ENCODE data around the gene PDZD2.

The PDZD2 gene

DNA sequence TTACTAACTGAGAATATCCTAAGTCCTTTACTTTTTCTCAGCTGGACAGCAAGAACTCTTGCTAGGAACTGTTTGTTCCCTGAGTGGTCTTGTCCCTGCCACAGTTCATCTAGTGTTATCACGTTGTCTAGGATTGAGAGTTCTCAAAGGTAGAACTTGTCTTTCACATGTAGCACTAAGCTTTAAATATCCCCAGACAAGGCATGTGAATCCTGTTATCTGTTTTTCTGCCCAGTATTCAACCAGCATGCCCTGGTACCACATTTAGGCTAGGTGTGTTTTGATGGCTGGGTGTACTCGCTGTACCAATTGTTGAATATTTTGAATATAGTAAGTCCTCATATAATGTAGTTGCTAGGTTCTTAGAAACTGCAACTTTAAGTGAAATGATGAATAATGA, 27.9 kb upstream of the PDZD2 start:
- DNase-seq (ENCODE audit: low read depth in 1 of 2, low spot score in 1 of 2), result no peak
- TF ChIP-seq, protein P1, sequence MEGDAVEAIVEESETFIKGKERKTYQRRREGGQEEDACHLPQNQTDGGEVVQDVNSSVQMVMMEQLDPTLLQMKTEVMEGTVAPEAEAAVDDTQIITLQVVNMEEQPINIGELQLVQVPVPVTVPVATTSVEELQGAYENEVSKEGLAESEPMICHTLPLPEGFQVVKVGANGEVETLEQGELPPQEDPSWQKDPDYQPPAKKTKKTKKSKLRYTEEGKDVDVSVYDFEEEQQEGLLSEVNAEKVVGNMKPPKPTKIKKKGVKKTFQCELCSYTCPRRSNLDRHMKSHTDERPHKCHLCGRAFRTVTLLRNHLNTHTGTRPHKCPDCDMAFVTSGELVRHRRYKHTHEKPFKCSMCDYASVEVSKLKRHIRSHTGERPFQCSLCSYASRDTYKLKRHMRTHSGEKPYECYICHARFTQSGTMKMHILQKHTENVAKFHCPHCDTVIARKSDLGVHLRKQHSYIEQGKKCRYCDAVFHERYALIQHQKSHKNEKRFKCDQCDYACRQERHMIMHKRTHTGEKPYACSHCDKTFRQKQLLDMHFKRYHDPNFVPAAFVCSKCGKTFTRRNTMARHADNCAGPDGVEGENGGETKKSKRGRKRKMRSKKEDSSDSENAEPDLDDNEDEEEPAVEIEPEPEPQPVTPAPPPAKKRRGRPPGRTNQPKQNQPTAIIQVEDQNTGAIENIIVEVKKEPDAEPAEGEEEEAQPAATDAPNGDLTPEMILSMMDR (IDR thresholded peaks at IDR 0.05; ENCODE audit: insufficient read depth, low read length), result no peak
- TF ChIP-seq SPI1 (IDR thresholded peaks at IDR 0.05; ENCODE audit: borderline replicate concordance, low read depth) (no peak), GABPA (IDR thresholded peaks at IDR 0.05; ENCODE audit: low read depth) (no peak), POLR2AphosphoS5 (IDR thresholded peaks at IDR 0.05; ENCODE audit: low read depth) (no peak)
- TF ChIP-seq, protein P2, sequence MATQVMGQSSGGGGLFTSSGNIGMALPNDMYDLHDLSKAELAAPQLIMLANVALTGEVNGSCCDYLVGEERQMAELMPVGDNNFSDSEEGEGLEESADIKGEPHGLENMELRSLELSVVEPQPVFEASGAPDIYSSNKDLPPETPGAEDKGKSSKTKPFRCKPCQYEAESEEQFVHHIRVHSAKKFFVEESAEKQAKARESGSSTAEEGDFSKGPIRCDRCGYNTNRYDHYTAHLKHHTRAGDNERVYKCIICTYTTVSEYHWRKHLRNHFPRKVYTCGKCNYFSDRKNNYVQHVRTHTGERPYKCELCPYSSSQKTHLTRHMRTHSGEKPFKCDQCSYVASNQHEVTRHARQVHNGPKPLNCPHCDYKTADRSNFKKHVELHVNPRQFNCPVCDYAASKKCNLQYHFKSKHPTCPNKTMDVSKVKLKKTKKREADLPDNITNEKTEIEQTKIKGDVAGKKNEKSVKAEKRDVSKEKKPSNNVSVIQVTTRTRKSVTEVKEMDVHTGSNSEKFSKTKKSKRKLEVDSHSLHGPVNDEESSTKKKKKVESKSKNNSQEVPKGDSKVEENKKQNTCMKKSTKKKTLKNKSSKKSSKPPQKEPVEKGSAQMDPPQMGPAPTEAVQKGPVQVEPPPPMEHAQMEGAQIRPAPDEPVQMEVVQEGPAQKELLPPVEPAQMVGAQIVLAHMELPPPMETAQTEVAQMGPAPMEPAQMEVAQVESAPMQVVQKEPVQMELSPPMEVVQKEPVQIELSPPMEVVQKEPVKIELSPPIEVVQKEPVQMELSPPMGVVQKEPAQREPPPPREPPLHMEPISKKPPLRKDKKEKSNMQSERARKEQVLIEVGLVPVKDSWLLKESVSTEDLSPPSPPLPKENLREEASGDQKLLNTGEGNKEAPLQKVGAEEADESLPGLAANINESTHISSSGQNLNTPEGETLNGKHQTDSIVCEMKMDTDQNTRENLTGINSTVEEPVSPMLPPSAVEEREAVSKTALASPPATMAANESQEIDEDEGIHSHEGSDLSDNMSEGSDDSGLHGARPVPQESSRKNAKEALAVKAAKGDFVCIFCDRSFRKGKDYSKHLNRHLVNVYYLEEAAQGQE (IDR thresholded peaks at IDR 0.05; ENCODE audit: insufficient replicate concordance, low read depth), result no peak
- H3K27me3 ChIP-seq (ENCODE audit: insufficient read depth, poor library complexity, severe bottlenecking), result no peaks in the 10 kb centered on the region
- H3K4me3 ChIP-seq (replicated peaks; ENCODE audit: insufficient read depth, low read length), result no peak overlapping the region
- H3K27ac ChIP-seq (replicated peaks), result no peak overlapping the region

GRCh38 chr5:31613651-31614050, 25.3 kb upstream of the PDZD2 start:
- H3K4me3 ChIP-seq (replicated peaks; ENCODE audit: insufficient read depth, low read length), result no peak overlapping the region
- no peak for TF ChIP-seq GABPA (IDR thresholded peaks at IDR 0.05; ENCODE audit: low read depth)
- no peak for TF ChIP-seq SPI1 (IDR thresholded peaks at IDR 0.05; ENCODE audit: borderline replicate concordance, low read depth)
- TF ChIP-seq, protein P1 (IDR thresholded peaks at IDR 0.05; ENCODE audit: insufficient read depth, low read length), result no peak
- no peak for TF ChIP-seq POLR2AphosphoS5 (IDR thresholded peaks at IDR 0.05; ENCODE audit: low read depth)
- TF ChIP-seq, protein P2 (IDR thresholded peaks at IDR 0.05; ENCODE audit: insufficient replicate concordance, low read depth), result no peak
- no peak for DNase-seq (ENCODE audit: low read depth in 1 of 2, low spot score in 1 of 2)
- no peaks in the 10 kb centered on the region for H3K27me3 ChIP-seq (ENCODE audit: insufficient read depth, poor library complexity, severe bottlenecking)
- H3K27ac ChIP-seq (replicated peaks), result no peak overlapping the region

- Histone ChIP-seq H3K27me3 (ENCODE audit: insufficient read depth, poor library complexity, severe bottlenecking) (no peaks in the 10 kb centered on the region), H3K4me3 (replicated peaks; ENCODE audit: insufficient read depth, low read length) (no peak overlapping the region), H3K27ac (replicated peaks) (no peak overlapping the region)
- DNase-seq (ENCODE audit: low read depth in 1 of 2, low spot score in 1 of 2), result no peak
- TF ChIP-seq GABPA (IDR thresholded peaks at IDR 0.05; ENCODE audit: low read depth) (no peak), SPI1 (IDR thresholded peaks at IDR 0.05; ENCODE audit: borderline replicate concordance, low read depth) (no peak)
- TF ChIP-seq, protein P1 (IDR thresholded peaks at IDR 0.05; ENCODE audit: insufficient read depth, low read length), result no peak
These were observed 24.5 kb upstream of the PDZD2 start for GRCh38 chr5:31614151-31615020.

Data from HL-60 (cell line).